MM.1S (cell line): ENCODE measurements around the gene TMEM72.

ENCODE experiments used
- DNase-seq: peaks from one replicate; pipeline ENCODE4 v3.0.0-alpha.2; 2015
- H2AFZ ChIP-seq: fragments of 300-600 bp; sonication (generic); 2 replicates; pipeline ENCODE4 v1.6.0; 2016; ENCODE audit warnings: antibody characterized with exemption, low read length
- H3F3A ChIP-seq: fragments of 300-600 bp; sonication (generic); 2 replicates; pipeline ENCODE4 v1.6.1; 2016; ENCODE audit warnings: mild to moderate bottlenecking, antibody characterized with exemption, low read length, moderate library complexity, mixed read lengths; ENCODE audit not compliant: insufficient read depth
- H3K27ac ChIP-seq: fragments of 300-600 bp; sonication (generic); 2 replicates; pipeline ENCODE4 v1.5.1; 2016; ENCODE audit warnings: mild to moderate bottlenecking, low read length
- H3K27me3 ChIP-seq: fragments of 300-600 bp; sonication (generic); replicated peaks from 2 replicates; pipeline ENCODE4 v1.6.0; 2016; ENCODE audit warnings: low read length; ENCODE audit not compliant: insufficient read depth
- H3K36me3 ChIP-seq: fragments of 300-600 bp; sonication (generic); replicated peaks from 2 replicates; pipeline ENCODE4 v1.6.1; 2016; ENCODE audit warnings: mild to moderate bottlenecking, low read length, mixed read lengths; ENCODE audit not compliant: insufficient read depth
- H3K4me1 ChIP-seq: fragments of 300-600 bp; sonication (generic); 2 replicates; pipeline ENCODE4 v1.6.1; 2016; ENCODE audit warnings: low read length, mixed read lengths
- H3K4me2 ChIP-seq: fragments of 300-600 bp; sonication (generic); 2 replicates; pipeline ENCODE4 v1.6.0; 2016; ENCODE audit warnings: low read depth, low read length
- H3K4me3 ChIP-seq: fragments of 300-600 bp; sonication (generic); 2 replicates; pipeline ENCODE4 v1.5.1; 2016; ENCODE audit warnings: low read length, mixed read lengths
- H3K79me2 ChIP-seq: fragments of 300-600 bp; sonication (generic); 2 replicates; pipeline ENCODE4 v1.6.1; 2016; ENCODE audit warnings: mixed run types, low read length, mixed read lengths
- H3K9ac ChIP-seq: fragments of 300-600 bp; sonication (generic); 2 replicates; pipeline ENCODE4 v1.6.1; 2016; ENCODE audit warnings: low read length, mixed read lengths
- H3K9me2 ChIP-seq: fragments of 300-600 bp; sonication (generic); replicated peaks from 2 replicates; pipeline ENCODE4 v1.6.1; 2016; ENCODE audit warnings: mild to moderate bottlenecking, low read length, mixed read lengths; ENCODE audit not compliant: insufficient read depth
- H3K9me3 ChIP-seq: fragments of 300-600 bp; sonication (generic); replicated peaks from 2 replicates; pipeline ENCODE4 v1.6.1; 2016; ENCODE audit warnings: mild to moderate bottlenecking, low read length, mixed read lengths; ENCODE audit not compliant: insufficient read depth
- H4K20me1 ChIP-seq: fragments of 300-600 bp; sonication (generic); 2 replicates; pipeline ENCODE4 v1.6.1; 2016; ENCODE audit warnings: mild to moderate bottlenecking, low read length, moderate library complexity, mixed read lengths; ENCODE audit not compliant: insufficient read depth
- EZH2 ChIP-seq: fragments of 300-600 bp; sonication (generic); optimal IDR thresholded peaks from 2 replicates; pipeline ENCODE3; 2017; ENCODE audit warnings: low read depth, mild to moderate bottlenecking, antibody characterized with exemption, low read length, mixed read lengths
- EZH2phosphoT487 ChIP-seq: fragments of 300-600 bp; sonication (generic); IDR thresholded peaks from 2 replicates; pipeline ENCODE4 v1.6.1; 2018; ENCODE audit warnings: antibody characterized with exemption, low read length
- TF ChIP-seq, protein P1 (sequence below): fragments of 300-600 bp; sonication (generic); IDR thresholded peaks from 2 replicates; pipeline ENCODE4 v1.5.1; 2016; ENCODE audit warnings: antibody characterized with exemption, low read length, mixed read lengths

TMEM72 gene

DNA sequence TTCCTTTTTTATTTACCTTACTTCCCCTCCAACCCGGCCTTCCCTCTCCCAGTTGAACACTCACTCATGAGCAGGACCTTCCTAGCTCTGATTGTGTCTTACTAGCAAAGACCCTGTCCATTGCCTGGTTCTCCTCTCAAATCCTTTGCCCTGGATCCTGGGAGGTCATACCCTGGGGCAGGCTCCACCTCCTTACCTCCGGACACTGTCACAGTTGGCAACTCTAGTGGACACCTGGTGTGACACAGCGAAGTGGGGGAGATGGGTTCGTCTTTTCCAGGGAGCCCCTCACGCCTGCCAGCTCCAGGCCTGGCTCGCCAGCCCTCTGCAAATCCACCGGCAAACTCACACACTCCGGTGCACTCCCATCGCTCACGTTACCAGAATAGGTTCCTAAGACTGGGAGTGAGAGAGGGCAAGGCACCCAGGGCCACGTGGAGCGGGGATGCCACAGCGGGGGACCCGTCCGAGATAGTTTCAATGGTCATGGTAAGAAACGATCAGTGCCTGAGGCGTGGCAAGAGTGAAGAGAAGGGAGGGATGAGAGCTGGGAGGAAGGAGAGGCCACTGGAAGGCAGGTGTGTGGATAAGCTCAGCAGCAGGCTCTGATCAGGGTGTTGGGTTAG lies 30.9 kb upstream of the TMEM72 start:
- Histone ChIP-seq H3K4me2 (no peak overlapping the region), H3K27me3 (no peaks in the 10 kb centered on the region)

GRCh38 chr10:44881649-44882048 lies 29.5 kb upstream of the TMEM72 start:
- H3K27me3 ChIP-seq, result no peaks in the 10 kb centered on the region

More for the DNA sequence above, 30.9 kb upstream of the TMEM72 start:
- H3K79me2 ChIP-seq, result no peaks in the 10 kb centered on the region
- H2AFZ ChIP-seq, result no peak overlapping the region
- no peaks in the 10 kb centered on the region for H4K20me1 ChIP-seq
- H3K9me2 ChIP-seq, result no peaks in the 10 kb centered on the region
- no peak overlapping the region for H3K9ac ChIP-seq
- peaks cover 9% of the 10 kb centered on the region; the same call in 1 of the 2 replicates for H3F3A ChIP-seq
- H3K36me3 ChIP-seq, result no peaks in the 10 kb centered on the region
- peaks cover 21% of the 10 kb centered on the region for H3K4me1 ChIP-seq
- DNase-seq, result no peak
- no peak overlapping the region for H3K4me3 ChIP-seq
- no peak overlapping the region for H3K27ac ChIP-seq
- TF ChIP-seq EZH2 (no peak), EZH2phosphoT487 (no peak)
- TF ChIP-seq, protein P1, sequence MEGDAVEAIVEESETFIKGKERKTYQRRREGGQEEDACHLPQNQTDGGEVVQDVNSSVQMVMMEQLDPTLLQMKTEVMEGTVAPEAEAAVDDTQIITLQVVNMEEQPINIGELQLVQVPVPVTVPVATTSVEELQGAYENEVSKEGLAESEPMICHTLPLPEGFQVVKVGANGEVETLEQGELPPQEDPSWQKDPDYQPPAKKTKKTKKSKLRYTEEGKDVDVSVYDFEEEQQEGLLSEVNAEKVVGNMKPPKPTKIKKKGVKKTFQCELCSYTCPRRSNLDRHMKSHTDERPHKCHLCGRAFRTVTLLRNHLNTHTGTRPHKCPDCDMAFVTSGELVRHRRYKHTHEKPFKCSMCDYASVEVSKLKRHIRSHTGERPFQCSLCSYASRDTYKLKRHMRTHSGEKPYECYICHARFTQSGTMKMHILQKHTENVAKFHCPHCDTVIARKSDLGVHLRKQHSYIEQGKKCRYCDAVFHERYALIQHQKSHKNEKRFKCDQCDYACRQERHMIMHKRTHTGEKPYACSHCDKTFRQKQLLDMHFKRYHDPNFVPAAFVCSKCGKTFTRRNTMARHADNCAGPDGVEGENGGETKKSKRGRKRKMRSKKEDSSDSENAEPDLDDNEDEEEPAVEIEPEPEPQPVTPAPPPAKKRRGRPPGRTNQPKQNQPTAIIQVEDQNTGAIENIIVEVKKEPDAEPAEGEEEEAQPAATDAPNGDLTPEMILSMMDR, result no peak
- no peaks in the 10 kb centered on the region for H3K9me3 ChIP-seq

GRCh38 chr10:44882166-44882720 lies 28.9 kb upstream of the TMEM72 start:
- no peaks in the 10 kb centered on the region for H3K27me3 ChIP-seq
- peak overlapping the region; percentile 22 for H2AFZ ChIP-seq
- no peaks in the 10 kb centered on the region for H3K36me3 ChIP-seq
- peak overlapping the region; percentile 47; the same call in 1 of the 2 replicates for H3K27ac ChIP-seq
- no peaks in the 10 kb centered on the region for H3K9me2 ChIP-seq
- peaks cover 9% of the 10 kb centered on the region; the same call in 1 of the 2 replicates for H3F3A ChIP-seq
- TF ChIP-seq, protein P1, result no peak
- no peak for TF ChIP-seq EZH2
- no peak for TF ChIP-seq EZH2phosphoT487
- peak overlapping the region; percentile 28; the same call in 1 of the 2 replicates for H3K9ac ChIP-seq
- H3K9me3 ChIP-seq, result no peaks in the 10 kb centered on the region
- peak; percentile 60 for DNase-seq
- peaks cover 21% of the 10 kb centered on the region for H3K4me1 ChIP-seq
- no peaks in the 10 kb centered on the region for H3K79me2 ChIP-seq
- no peak overlapping the region for H3K4me3 ChIP-seq
- no peaks in the 10 kb centered on the region for H4K20me1 ChIP-seq
- peak overlapping the region; percentile 64 for H3K4me2 ChIP-seq

More at GRCh38 chr10:44881649-44882048, 29.5 kb upstream of the TMEM72 start:
- DNase-seq, result no peak
- H3K9ac ChIP-seq, result peak overlapping the region; percentile 28; the same call in 1 of the 2 replicates
- H3K4me1 ChIP-seq, result peaks cover 21% of the 10 kb centered on the region
- H3F3A ChIP-seq, result peaks cover 9% of the 10 kb centered on the region; the same call in 1 of the 2 replicates
- H3K79me2 ChIP-seq, result no peaks in the 10 kb centered on the region
- H3K4me2 ChIP-seq, result peak overlapping the region; percentile 64; the same call in 1 of the 2 replicates
- H3K9me2 ChIP-seq, result no peaks in the 10 kb centered on the region
- H3K27ac ChIP-seq, result peak overlapping the region; percentile 47; the same call in 1 of the 2 replicates
- no peak overlapping the region for H3K4me3 ChIP-seq
- H4K20me1 ChIP-seq, result no peaks in the 10 kb centered on the region
- no peaks in the 10 kb centered on the region for H3K9me3 ChIP-seq
- H3K36me3 ChIP-seq, result no peaks in the 10 kb centered on the region
- TF ChIP-seq EZH2phosphoT487 (no peak), EZH2 (no peak)
- TF ChIP-seq, protein P1, result no peak
- peak overlapping the region; percentile 22 for H2AFZ ChIP-seq
